ENCODE results near the gene TANC1. TPM values are rescaled to one million over a fixed set of nuclear protein-coding genes. Genes with fewer than 3 reads are reported as not detected.
A peak's percentile ranks its signal among the peaks of the same experiment; 100 is the strongest.

Gene TANC1
- total and polyA plus RNA-seq, 3 donors from 2014 or later: 8.6 to 19.3 (median 16.2) TPM

GRCh38 chr2:158975271-158975921 lies 7.0 kb downstream of the TANC1 start:
- H3K9me3 ChIP-seq: no peaks in the 10 kb centered on the region
- peaks cover 16% of the 10 kb centered on the region for H3K4me1 ChIP-seq

GRCh38 chr2:158979772-158980171 lies 11.3 kb downstream of the TANC1 start:
- H3K27ac ChIP-seq: no peak overlapping the region
- no peak overlapping the region for H3K4me3 ChIP-seq
- DNase-seq: no peak
- no peaks in the 10 kb centered on the region for H3K36me3 ChIP-seq (ENCODE audit: low read depth, missing control alignments)
- H3K9me3 ChIP-seq: no peaks in the 10 kb centered on the region
- 89 to 94% methylated on average over 1 of the region's 1 CpG for WGBS, 2 donors
- H3K27me3 ChIP-seq: no peaks in the 10 kb centered on the region
- TF ChIP-seq POLR2A (IDR thresholded peaks at IDR 0.05) (no peak), CTCF (IDR thresholded peaks at IDR 0.05) (no peak)
- peaks cover 16% of the 10 kb centered on the region for H3K4me1 ChIP-seq
- intact Hi-C loops (cut with DNase I; ENCODE audit: low total_unique reads): no loop called here

More at GRCh38 chr2:158975271-158975921, 7.0 kb downstream of the TANC1 start:
- Histone ChIP-seq H3K4me3 (no peak overlapping the region), H3K36me3 (ENCODE audit: low read depth, missing control alignments) (no peaks in the 10 kb centered on the region), H3K27me3 (no peaks in the 10 kb centered on the region), H3K27ac (no peak overlapping the region)
- WGBS, 2 donors: 92 to 93% methylated on average over 9 of the region's 9 CpGs
- TF ChIP-seq CTCF (IDR thresholded peaks at IDR 0.05): no peak
- no peak for TF ChIP-seq POLR2A (IDR thresholded peaks at IDR 0.05)
- DNase-seq: no peak
- intact Hi-C loops (cut with DNase I; ENCODE audit: low total_unique reads): no loop called here

GRCh38 chr2:158984604-158985135 lies 16.2 kb downstream of the TANC1 start:
- DNase-seq: peak; percentile 28
- Histone ChIP-seq H3K4me3 (no peak overlapping the region), H3K36me3 (ENCODE audit: low read depth, missing control alignments) (no peaks in the 10 kb centered on the region), H3K4me1 (peaks cover 1% of the 10 kb centered on the region), H3K9me3 (no peaks in the 10 kb centered on the region), H3K27ac (no peak overlapping the region), H3K27me3 (no peaks in the 10 kb centered on the region)
- TF ChIP-seq POLR2A (IDR thresholded peaks at IDR 0.05): no peak
- TF ChIP-seq CTCF (IDR thresholded peaks at IDR 0.05): no peak
- WGBS, 2 donors: 57 to 61% methylated on average over 5 of the region's 5 CpGs
- intact Hi-C loops (cut with DNase I; ENCODE audit: low total_unique reads): no loop called here

- Histone ChIP-seq H3K27me3 (no peaks in the 10 kb centered on the region), H3K4me1 (no peaks in the 10 kb centered on the region), H3K27ac (no peak overlapping the region), H3K4me3 (no peak overlapping the region), H3K36me3 (ENCODE audit: low read depth, missing control alignments) (no peaks in the 10 kb centered on the region), H3K9me3 (no peaks in the 10 kb centered on the region)
- WGBS, 2 donors: 67 to 69% methylated on average over 5 of the region's 5 CpGs
- TF ChIP-seq CTCF (IDR thresholded peaks at IDR 0.05) (no peak), POLR2A (IDR thresholded peaks at IDR 0.05) (no peak)
- intact Hi-C loops (cut with DNase I; ENCODE audit: low total_unique reads): no loop called here
- DNase-seq: no peak
Observed at GRCh38 chr2:158988501-158988900, 20.1 kb downstream of the TANC1 start.

GRCh38 chr2:158989165-158989564 lies 20.7 kb downstream of the TANC1 start:
- H3K9me3 ChIP-seq: no peaks in the 10 kb centered on the region
- no peak for DNase-seq
- intact Hi-C loops (cut with DNase I; ENCODE audit: low total_unique reads): no loop called here
- H3K36me3 ChIP-seq (ENCODE audit: low read depth, missing control alignments): no peaks in the 10 kb centered on the region
- TF ChIP-seq CTCF (IDR thresholded peaks at IDR 0.05): no peak
- TF ChIP-seq POLR2A (IDR thresholded peaks at IDR 0.05): no peak
- WGBS, 2 donors: 63 to 72% methylated on average over 5 of the region's 5 CpGs
- H3K4me3 ChIP-seq: no peak overlapping the region
- H3K4me1 ChIP-seq: no peaks in the 10 kb centered on the region
- H3K27ac ChIP-seq: no peak overlapping the region
- H3K27me3 ChIP-seq: no peaks in the 10 kb centered on the region

All from testis (tissue), 3 donors.